ENCODE data around the gene ARMCX2. TPM values are rescaled to one million over a fixed set of nuclear protein-coding genes. Genes with fewer than 3 reads are reported as not detected.
A peak's percentile ranks its signal among the peaks of the same experiment; 100 is the strongest.
"Not testable (repeated sequence)": the region's sequence is repeated elsewhere in the genome, so short reads cannot be mapped to it uniquely, and the experiment has no call there.

Gene ARMCX2
- total RNA-seq: 57.1 TPM

DNA sequence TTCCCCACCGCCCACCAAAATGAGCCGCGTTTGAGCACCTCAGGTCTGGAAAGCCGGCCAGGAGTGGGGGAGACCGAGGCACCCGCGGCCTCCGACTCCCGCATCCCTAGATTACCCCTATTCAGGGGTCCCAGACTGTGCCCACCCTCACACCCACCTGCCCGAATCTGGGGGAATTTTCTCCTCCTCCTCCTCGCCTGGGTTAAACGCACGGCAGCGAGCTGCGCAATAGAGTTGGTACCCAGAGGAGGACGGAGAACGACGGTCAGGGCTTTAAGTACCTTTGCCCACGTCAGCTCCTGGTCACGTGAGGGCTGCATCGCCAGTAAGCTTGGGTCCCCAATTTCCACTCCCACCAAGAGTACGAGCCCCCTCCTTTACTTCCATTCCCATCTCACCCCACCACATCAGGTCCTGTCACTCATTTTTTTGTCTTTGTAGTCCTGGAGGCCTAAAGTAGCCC, at the start of gene ARMCX2:
TSS of gene ARMCX2 (minus strand) at position 250 of the 463 bp plus-strand sequence. CDS start 2,262 bp downstream, outside the sequence.
- FAIRE-seq: no peak

DNA sequence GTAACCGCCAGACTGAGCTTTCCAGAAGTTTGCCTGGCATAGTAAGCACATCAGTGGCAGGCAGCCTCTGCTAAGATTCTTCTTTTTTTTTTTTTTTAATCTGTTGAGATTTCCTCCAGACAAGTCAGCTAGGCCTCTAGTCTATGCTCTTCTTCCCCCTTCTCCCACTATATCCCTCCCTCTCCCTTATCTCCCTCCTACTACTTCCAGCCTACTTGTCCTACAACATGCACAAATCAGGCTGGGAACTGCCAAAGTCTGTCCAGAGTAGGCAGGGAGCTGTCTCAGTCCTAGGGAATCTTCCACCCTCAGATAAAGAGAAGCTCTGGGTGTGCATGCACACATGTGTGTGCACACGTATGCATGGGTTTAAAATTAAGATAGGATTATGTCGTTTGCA, 49.7 kb upstream of the ARMCX2 start:
- DNase-seq (ENCODE audit: low spot score in 2 of 2): no peak
- FAIRE-seq: no peak

More for the DNA sequence above, at the start of gene ARMCX2:
- DNase-seq (ENCODE audit: low spot score in 2 of 2): peak; percentile 50 to 66

DNA sequence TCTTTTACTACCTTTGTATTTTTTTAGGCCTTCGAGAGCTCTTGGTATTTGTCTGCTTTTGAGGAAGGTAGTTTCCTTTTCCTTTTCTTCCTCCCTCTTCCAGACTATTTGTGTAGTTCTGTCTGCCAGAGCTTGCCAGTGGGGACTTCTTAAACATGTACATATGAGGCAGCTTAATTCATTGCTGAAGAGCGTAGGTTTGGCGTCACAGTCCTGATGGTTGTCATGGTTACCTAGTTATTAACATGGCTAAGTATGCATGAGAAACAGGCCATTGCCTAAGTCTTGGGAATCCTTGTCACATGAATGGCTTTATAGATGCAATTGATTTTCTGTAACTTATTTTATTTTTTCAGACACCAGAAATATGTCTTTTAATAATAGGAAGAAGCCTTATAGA, 48.5 kb upstream of the ARMCX2 start:
- FAIRE-seq: no peak
- DNase-seq (ENCODE audit: low spot score in 2 of 2): no peak

DNA sequence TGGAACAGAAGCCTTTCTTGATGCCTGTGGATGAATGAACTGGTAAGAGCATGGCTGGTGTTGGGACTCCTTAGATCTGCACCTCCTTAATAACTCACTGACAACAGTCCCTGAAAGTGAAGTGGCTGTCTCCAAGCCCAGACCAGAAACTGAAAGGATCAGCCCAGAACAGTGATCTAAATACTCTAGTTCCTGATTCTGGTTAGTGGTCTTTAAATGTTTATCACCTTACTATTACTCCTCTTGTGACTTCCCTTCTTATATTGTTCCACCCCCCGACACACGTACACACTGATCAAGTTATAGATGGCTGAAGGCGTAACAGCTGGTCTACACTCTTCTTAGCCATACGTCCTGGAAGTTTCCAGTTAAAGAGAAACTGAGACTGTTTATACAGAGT, 33.8 kb upstream of the ARMCX2 start:
- DNase-seq (ENCODE audit: low spot score in 2 of 2): no peak
- FAIRE-seq: no peak

DNA sequence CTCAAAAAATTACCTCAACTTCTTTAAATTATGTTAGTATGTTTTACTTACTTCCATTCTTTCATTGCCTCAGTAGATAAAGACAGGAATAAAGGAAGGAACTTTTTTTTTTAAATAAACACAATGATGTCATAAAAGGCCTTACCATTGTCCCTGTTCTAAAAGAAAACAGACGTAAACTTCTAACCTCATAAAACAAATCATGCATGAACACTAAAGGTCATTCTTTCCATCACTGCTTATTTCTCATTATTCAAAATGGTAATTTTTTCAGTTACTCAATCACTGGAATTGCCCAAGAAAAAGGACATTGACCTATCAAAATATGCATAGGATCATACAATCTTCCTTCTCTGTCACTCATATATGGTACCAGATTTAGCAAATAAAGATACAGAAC, 32.2 kb upstream of the ARMCX2 start:
- FAIRE-seq (no peak), DNase-seq (ENCODE audit: low spot score in 2 of 2) (no peak)

- DNase-seq (ENCODE audit: low spot score in 2 of 2) (no peak), FAIRE-seq (no peak)
Measured at GRCh38 chrX:101686574-101686973, 26.9 kb upstream of the ARMCX2 start.

- FAIRE-seq (no peak), DNase-seq (ENCODE audit: low spot score in 2 of 2) (no peak)
Measured at GRCh38 chrX:101685923-101686322, 26.3 kb upstream of the ARMCX2 start.

DNA sequence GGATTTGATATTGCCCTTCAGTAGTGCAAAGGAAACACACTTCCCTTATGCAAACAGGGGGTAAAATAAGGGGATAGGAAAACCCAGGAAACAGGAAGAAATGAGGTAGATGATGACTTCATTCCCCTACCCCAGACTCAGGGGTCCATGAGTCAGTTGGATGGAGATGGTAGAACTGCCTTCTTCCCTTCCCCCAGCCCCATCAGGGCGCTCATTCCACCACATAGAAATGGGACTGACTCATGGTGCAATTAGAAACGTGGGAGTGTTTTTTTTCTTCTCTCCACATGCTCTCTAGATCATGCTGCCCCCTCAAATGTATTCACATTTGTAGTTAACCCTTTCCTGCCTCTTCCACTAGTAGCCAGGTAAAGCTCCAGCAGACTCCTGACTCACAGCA, 23.1 kb upstream of the ARMCX2 start:
- DNase-seq (ENCODE audit: low spot score in 2 of 2) (no peak), FAIRE-seq (no peak)

DNA sequence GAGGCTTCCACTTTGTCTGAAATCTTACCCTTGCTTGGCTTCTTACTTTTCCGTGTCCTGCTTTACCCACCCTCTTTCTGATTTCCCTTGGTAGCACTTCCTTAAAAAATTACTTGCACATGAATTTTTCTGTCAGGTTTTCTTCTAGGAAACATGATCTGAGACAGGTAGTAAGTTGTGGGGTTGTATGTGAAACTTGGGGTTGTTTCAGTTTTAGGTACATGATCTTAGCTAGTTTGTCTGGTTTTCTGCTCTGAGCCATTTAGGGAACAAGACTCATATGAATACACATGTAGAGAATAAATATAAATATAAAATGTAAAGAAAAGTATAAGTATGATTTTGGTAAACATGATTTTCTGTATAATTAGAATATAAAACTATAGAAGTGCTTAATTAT, 17.4 kb upstream of the ARMCX2 start:
- no peak for FAIRE-seq
- no peak for DNase-seq (ENCODE audit: low spot score in 2 of 2)

DNA sequence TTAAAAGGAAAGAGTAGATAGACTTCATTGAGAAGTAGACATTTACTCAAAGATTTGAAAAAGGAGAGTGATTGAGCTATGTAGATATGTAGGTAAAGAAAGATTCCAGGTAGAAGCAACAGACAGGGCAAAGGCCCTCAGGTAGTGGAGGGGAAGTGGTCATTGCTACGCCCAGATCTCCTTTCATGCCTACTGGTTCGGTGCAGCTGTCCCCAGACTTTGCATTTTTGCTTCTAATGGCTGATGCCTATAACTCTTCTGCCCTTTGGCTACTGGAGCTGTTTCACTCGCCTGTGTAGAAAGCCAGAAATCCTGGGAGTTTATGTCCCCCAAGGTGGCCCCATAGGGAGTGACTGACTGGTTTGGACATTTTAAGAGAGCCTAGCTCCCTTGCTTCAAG, 16.9 kb upstream of the ARMCX2 start:
- no peak for FAIRE-seq
- DNase-seq (ENCODE audit: low spot score in 2 of 2): no peak

GRCh38 chrX:101668143-101668542, 8.5 kb upstream of the ARMCX2 start:
- DNase-seq (ENCODE audit: low spot score in 2 of 2) (no peak), FAIRE-seq (no peak)

- DNase-seq (ENCODE audit: low spot score in 2 of 2) (peak; percentile 44 to 54), FAIRE-seq (no peak)
Measured at GRCh38 chrX:101658661-101659491, 774 bp downstream of the ARMCX2 start.

DNA sequence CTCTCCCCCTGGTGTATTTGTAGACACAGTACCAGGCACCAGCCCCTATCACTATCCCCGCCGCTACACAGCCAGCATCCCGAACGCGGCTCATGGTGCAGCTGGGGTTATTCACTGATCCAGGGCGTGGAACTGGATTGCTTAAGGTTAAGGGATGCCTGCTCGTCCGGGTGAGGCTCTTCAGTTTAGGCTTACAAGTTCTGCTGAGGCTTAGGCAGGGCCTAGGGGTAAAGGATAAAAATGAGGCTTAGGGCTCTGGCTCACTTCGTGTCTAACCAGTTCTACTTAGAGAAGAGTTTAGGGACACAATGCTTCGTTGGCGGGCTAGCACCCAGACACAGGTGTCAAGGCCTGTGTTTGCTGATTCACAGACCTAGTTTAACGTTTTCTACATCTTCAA, 2.2 kb downstream of the ARMCX2 start:
- FAIRE-seq (no peak), DNase-seq (ENCODE audit: low spot score in 2 of 2) (no peak)

GRCh38 chrX:101656817-101657216, 2.8 kb downstream of the ARMCX2 start:
- DNase-seq (ENCODE audit: low spot score in 2 of 2) (no peak), FAIRE-seq (no peak)

DNA sequence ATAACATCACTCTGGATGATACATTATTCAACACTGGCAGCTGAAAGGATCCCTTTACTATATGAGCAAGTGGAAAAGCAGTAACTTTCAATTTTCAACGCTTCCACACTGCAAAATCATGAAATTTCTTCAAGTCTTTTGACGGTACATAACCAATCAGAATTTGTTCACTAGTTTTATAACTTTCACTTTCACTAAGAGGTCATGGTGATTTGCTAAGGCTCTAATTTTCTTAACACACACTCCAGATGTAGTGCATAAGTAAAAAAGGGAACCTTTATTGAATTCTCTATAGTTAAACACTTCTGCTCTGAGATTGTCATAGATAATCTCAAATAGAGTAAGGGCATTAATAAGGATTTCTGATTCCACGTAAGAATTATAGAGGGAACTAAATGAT, 4.1 kb downstream of the ARMCX2 start:
- no peak for DNase-seq (ENCODE audit: low spot score in 2 of 2)
- no peak for FAIRE-seq

DNA sequence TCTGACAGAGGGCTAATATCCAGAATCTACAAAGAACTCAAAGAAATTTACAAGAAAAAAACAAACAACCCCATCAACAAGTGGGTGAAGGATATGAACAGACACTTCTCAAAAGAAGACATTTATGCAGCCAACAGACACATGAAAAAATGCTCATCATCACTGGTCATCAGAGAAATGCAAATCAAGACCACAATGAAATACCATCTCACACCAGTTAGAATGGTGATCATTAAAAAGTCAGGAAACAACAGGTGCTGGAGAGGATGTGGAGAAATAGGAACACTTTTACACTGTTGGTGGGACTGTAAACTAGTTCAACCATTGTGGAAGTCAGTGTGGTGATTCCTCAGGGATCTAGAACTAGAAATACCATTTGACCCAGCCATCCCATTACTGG, 11.9 kb downstream of the ARMCX2 start:
- not testable (repeated sequence) for FAIRE-seq; DNase-seq (ENCODE audit: low spot score in 2 of 2)

DNA sequence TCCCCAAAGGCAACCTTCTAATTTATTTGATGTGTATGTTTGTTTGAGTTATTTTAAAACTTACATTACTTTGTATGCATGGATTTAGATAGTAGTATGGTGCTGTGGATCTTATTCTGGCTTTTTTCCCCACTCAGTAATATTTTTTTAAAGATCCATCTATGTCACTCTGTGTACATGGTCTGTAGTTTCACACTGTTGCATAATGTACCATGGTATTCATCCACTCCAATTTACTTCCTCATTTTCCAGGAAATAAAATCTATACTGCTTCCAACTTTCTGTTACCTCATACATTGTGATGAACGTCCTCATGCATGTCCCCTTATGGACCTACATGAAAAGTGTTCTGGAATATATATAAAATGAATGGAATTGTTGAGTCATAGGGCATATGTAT, 17.6 kb downstream of the ARMCX2 start:
- DNase-seq (ENCODE audit: low spot score in 2 of 2) (no peak), FAIRE-seq (no peak)

GRCh38 chrX:101639583-101639982, 20.1 kb downstream of the ARMCX2 start:
- no peak for DNase-seq (ENCODE audit: low spot score in 2 of 2)
- no peak for FAIRE-seq

DNA sequence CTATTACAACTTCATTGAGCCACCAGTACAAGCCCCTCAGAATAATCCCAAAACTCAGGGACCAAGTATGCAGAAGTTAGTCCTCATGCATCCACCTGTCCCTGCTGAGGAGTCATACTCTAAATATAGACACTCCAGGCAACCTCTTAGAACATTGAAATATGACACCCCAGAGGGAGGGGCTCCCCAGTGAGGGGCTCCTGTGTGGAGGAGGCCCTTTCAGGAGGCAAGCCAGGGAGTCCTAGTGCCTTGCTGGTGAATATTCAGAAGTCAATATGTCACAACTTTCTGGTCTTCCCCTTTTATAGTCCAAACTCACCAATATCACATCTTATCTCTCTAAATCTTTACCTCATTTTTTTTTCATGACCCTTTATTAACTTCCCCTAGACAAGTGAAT, 40.3 kb downstream of the ARMCX2 start:
- DNase-seq (ENCODE audit: low spot score in 2 of 2) (no peak), FAIRE-seq (no peak)

GRCh38 chrX:101617211-101618191, 42.1 kb downstream of the ARMCX2 start, which contains the start of gene ARMCX6:
TSS of gene ARMCX6 (minus strand) at chrX:101618000. CDS start at chrX:101616620, 1,380 bp downstream.
- DNase-seq (ENCODE audit: low spot score in 2 of 2) (peak; percentile 52 to 62), FAIRE-seq (no peak)

DNA sequence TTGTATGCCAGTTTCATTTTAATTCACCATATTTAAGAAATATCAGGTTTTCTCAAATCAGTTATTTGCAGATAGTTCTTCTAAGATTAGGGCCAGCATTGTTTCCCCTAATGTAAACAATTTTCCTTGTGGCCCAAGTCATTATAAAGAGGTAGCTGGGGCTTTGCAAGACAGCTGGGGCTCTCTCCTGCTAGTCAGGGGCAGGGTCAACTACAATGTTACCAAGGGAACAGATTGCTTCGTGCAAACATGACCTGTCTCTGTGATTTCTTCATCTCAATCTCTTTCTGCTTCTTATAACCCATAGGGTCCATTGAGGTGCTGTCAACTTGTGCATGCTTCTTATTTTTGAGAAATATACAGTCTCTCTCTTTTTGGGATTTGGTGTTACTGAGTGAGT, 53.9 kb downstream of the ARMCX2 start:
- FAIRE-seq (no peak), DNase-seq (ENCODE audit: low spot score in 2 of 2) (no peak)

All from frontal cortex (tissue), 4 donors.